Measurements from ENCODE around the gene DEFB123.

DNA sequence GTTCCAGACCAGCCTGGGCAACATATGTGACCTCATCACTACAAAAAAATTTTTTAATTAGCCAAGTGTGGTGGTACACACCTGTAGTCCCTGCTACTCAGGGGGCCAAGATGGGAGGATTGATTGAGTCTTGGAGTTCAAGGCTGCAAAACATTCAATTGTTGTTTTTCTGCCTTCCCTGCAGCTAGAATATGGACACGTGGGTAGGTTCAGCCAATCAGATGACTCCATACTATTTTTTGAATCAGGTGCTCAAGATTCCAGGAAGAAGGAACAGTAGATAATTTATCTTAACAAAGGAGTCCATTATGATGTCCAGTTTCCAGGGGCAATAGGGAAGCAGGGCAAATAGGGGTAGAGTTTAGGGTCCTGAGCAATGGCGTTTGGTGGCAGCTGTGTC lies 47.6 kb upstream of the DEFB123 start:
- TF ChIP-seq CTCF (IDR thresholded peaks at IDR 0.05) (no peak), ZFX (IDR thresholded peaks at IDR 0.05; ENCODE audit: borderline replicate concordance) (no peak)
